NB4 (cell line): ENCODE results near the gene SSUH2.

Experiments used
- DNase-seq: peaks from one replicate; pipeline ENCODE4 v3.0.0; 2010; ENCODE audit warnings: low read depth
- H3K4me3 ChIP-seq: one replicate; pipeline ENCODE4 v1.5.1; 2011; ENCODE audit warnings: mild to moderate bottlenecking, low read depth, low read length, moderate library complexity
- CTCF ChIP-seq: IDR thresholded peaks from one replicate; pipeline ENCODE4 v1.5.1; 2012; ENCODE audit warnings: low read depth, low read length
- MAX ChIP-seq: IDR thresholded peaks from 2 replicates; pipeline ENCODE4 v1.6.1; 2011; ENCODE audit warnings: low read depth, low read length
- MYC ChIP-seq: IDR thresholded peaks from 2 replicates; pipeline ENCODE4 v1.6.1; 2011; ENCODE audit warnings: low read depth, low read length
- POLR2A ChIP-seq: IDR thresholded peaks from 2 replicates; pipeline ENCODE4 v1.6.1; 2011; ENCODE audit warnings: mild to moderate bottlenecking; ENCODE audit not compliant: insufficient read length; ENCODE audit errors: extremely low read depth

SSUH2 gene

GRCh38 chr3:8625991-8626390 is 18.6 kb downstream of the SSUH2 start:
- peak; percentile 28 for DNase-seq
- H3K4me3 ChIP-seq = no peak overlapping the region
- TF ChIP-seq POLR2A (no peak), MYC (no peak), MAX (no peak), CTCF (no peak)

GRCh38 chr3:8624612-8625011 is 20.0 kb downstream of the SSUH2 start:
- TF ChIP-seq MAX (no peak), POLR2A (no peak), MYC (no peak), CTCF (no peak)
- DNase-seq = no peak
- no peak overlapping the region for H3K4me3 ChIP-seq

- DNase-seq = no peak
- no peak for TF ChIP-seq MYC
- no peak for TF ChIP-seq MAX
- no peak for TF ChIP-seq CTCF
- TF ChIP-seq POLR2A = no peak
- no peak overlapping the region for H3K4me3 ChIP-seq
Measured at GRCh38 chr3:8623741-8624140, 20.9 kb downstream of the SSUH2 start.

- no peak overlapping the region for H3K4me3 ChIP-seq
- peak; percentile 62 for DNase-seq
- TF ChIP-seq MYC (no peak), CTCF (peak; percentile 70), POLR2A (no peak), MAX (no peak)
Measured at GRCh38 chr3:8622873-8623691, 21.5 kb downstream of the SSUH2 start.

- TF ChIP-seq CTCF (no peak), MYC (no peak), POLR2A (no peak), MAX (no peak)
- H3K4me3 ChIP-seq = no peak overlapping the region
- DNase-seq = no peak
Measured at GRCh38 chr3:8621872-8622271, 22.7 kb downstream of the SSUH2 start.
